CD4-positive, alpha-beta T cell treated with Interleukin-21 for 1 hour (primary cell): ENCODE results near the gene UNC5B.
"Not testable (repeated sequence)": the region's sequence is repeated elsewhere in the genome, so short reads cannot be mapped to it uniquely, and the experiment has no call there.

Source experiments
- DNase-seq: peaks from one replicate; pipeline ENCODE4 v3.0.0-alpha.2; 2020

UNC5B gene

GRCh38 chr10:71285986-71286385 is 73.6 kb downstream of the UNC5B start:
- no peak for DNase-seq

GRCh38 chr10:71286521-71287294 is 74.3 kb downstream of the UNC5B start:
- no peak for DNase-seq

GRCh38 chr10:71287456-71287855 is 75.1 kb downstream of the UNC5B start:
- no peak for DNase-seq

GRCh38 chr10:71288461-71288860 is 76.1 kb downstream of the UNC5B start:
- DNase-seq = no peak

GRCh38 chr10:71289421-71290130 is 77.2 kb downstream of the UNC5B start:
- DNase-seq = no peak

- DNase-seq = no peak
Measured at GRCh38 chr10:71290331-71290730, 78.0 kb downstream of the UNC5B start.

GRCh38 chr10:71290806-71291527 is 78.6 kb downstream of the UNC5B start:
- DNase-seq = no peak

GRCh38 chr10:71291528-71291900 is 79.1 kb downstream of the UNC5B start:
- DNase-seq = no peak

- no peak for DNase-seq
Measured at GRCh38 chr10:71292624-71293445, 80.5 kb downstream of the UNC5B start.

- DNase-seq = no peak
Measured at GRCh38 chr10:71293446-71294084, 81.2 kb downstream of the UNC5B start.

- DNase-seq = no peak
Measured at GRCh38 chr10:71294091-71294561, 81.8 kb downstream of the UNC5B start.

GRCh38 chr10:71294856-71295255 is 82.5 kb downstream of the UNC5B start:
- DNase-seq = no peak

- no peak for DNase-seq
Measured at GRCh38 chr10:71295641-71296040, 83.3 kb downstream of the UNC5B start.

- no peak for DNase-seq
Measured at GRCh38 chr10:71296086-71296485, 83.7 kb downstream of the UNC5B start.

- not testable (repeated sequence) for DNase-seq
Measured at GRCh38 chr10:71296811-71297210, 84.4 kb downstream of the UNC5B start.

GRCh38 chr10:71297343-71297742 is 85.0 kb downstream of the UNC5B start:
- no peak for DNase-seq

GRCh38 chr10:71299071-71299785 is 86.9 kb downstream of the UNC5B start:
- DNase-seq = no peak

GRCh38 chr10:71300555-71301370 is 88.4 kb downstream of the UNC5B start:
- no peak for DNase-seq

- DNase-seq = no peak
Measured at GRCh38 chr10:71301371-71301916, 89.1 kb downstream of the UNC5B start.

GRCh38 chr10:71302451-71302850 is 90.1 kb downstream of the UNC5B start:
- DNase-seq = no peak
